AG04449 (cell line): Measurements from ENCODE around the gene SOX1.

Experiments used
- CTCF ChIA-PET: fragments of 350-600 bp; formaldehyde crosslinking; extraction: SDS; loops from one replicate; lab custom pipeline; 2021; ENCODE audit warnings: antibody characterized with exemption; lab: Yijun Ruan, JAX
- POLR2A ChIA-PET: fragments of 400-600, 350-600 bp; formaldehyde crosslinking; extraction: SDS; loops from one replicate; lab custom pipeline; 2020; ENCODE audit warnings: antibody characterized with exemption, inconsistent platforms; lab: Yijun Ruan, JAX
- DNase-seq: peaks from one replicate; pipeline ENCODE4 v3.0.0-alpha.2; 2010; ENCODE audit warnings: low read depth, low spot score
- H3K4me3 ChIP-seq: 2 replicates; pipeline ENCODE4 v1.5.1; 2011; ENCODE audit warnings: low read depth, mild to moderate bottlenecking, control low read depth, low read length
- TF ChIP-seq, protein P1 (sequence below): IDR thresholded peaks from one replicate; pipeline ENCODE4 v1.5.1; 2011; ENCODE audit warnings: mild to moderate bottlenecking, moderate library complexity, low read length, control low read depth, inconsistent platforms; ENCODE audit not compliant: insufficient read depth; ENCODE audit errors: missing control alignments

The SOX1 gene

GRCh38 chr13:112057736-112058518 lies 9.0 kb upstream of the SOX1 start:
- no peak for DNase-seq
- no peak overlapping the region for H3K4me3 ChIP-seq
- TF ChIP-seq, protein P1, sequence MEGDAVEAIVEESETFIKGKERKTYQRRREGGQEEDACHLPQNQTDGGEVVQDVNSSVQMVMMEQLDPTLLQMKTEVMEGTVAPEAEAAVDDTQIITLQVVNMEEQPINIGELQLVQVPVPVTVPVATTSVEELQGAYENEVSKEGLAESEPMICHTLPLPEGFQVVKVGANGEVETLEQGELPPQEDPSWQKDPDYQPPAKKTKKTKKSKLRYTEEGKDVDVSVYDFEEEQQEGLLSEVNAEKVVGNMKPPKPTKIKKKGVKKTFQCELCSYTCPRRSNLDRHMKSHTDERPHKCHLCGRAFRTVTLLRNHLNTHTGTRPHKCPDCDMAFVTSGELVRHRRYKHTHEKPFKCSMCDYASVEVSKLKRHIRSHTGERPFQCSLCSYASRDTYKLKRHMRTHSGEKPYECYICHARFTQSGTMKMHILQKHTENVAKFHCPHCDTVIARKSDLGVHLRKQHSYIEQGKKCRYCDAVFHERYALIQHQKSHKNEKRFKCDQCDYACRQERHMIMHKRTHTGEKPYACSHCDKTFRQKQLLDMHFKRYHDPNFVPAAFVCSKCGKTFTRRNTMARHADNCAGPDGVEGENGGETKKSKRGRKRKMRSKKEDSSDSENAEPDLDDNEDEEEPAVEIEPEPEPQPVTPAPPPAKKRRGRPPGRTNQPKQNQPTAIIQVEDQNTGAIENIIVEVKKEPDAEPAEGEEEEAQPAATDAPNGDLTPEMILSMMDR, result no peak
- CTCF ChIA-PET, result no interaction called here
- POLR2A ChIA-PET, result no interaction called here

DNA sequence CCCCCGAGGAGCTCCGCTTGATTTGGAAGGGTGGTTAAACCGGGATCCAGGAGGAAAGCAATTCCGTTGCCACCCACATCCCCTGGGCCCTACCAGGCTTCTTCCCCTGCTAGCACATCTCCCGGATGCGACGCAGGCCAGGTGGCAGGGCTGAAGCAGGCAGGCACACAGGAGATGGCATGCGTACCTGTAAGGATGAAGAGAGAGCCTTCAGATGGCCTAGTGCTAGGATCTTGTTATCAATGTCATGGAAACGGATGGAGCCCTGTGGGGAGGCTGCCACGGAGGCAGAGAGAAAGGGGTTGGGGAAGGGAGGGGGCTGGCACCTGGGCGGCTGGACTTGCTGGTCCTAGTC lies 8.5 kb upstream of the SOX1 start:
- H3K4me3 ChIP-seq, result no peak overlapping the region
- POLR2A ChIA-PET, result no interaction called here
- no peak for DNase-seq
- TF ChIP-seq, protein P1, result no peak
- CTCF ChIA-PET, result no interaction called here

- CTCF ChIA-PET, result no interaction called here
- DNase-seq, result no peak
- POLR2A ChIA-PET, result no interaction called here
Measured at GRCh38 chr13:112058941-112059340, 8.0 kb upstream of the SOX1 start.

GRCh38 chr13:112059457-112060281 lies 7.3 kb upstream of the SOX1 start:
- POLR2A ChIA-PET, result no interaction called here
- no peak overlapping the region for H3K4me3 ChIP-seq

More at GRCh38 chr13:112058941-112059340, 8.0 kb upstream of the SOX1 start:
- H3K4me3 ChIP-seq, result no peak overlapping the region
- TF ChIP-seq, protein P1, result no peak

GRCh38 chr13:112060282-112060830 lies 6.6 kb upstream of the SOX1 start:
- H3K4me3 ChIP-seq, result no peak overlapping the region
- TF ChIP-seq, protein P1, result no peak
- POLR2A ChIA-PET, result no interaction called here
- no peak for DNase-seq
- CTCF ChIA-PET, result no interaction called here

More at GRCh38 chr13:112059457-112060281, 7.3 kb upstream of the SOX1 start:
- TF ChIP-seq, protein P1, result no peak
- CTCF ChIA-PET, result no interaction called here
- DNase-seq, result no peak

- TF ChIP-seq, protein P1, result no peak
- ChIA-PET POLR2A (no interaction called here), CTCF (no interaction called here)
- no peak overlapping the region for H3K4me3 ChIP-seq
- DNase-seq, result no peak
Measured at GRCh38 chr13:112060899-112061366, 6.0 kb upstream of the SOX1 start.
